Nasal cavity respiratory epithelium epithelial cell of viscerocranial mucosa (primary cell): Measurements from ENCODE around the gene ERCC3. TPM values are rescaled to one million over a fixed set of nuclear protein-coding genes. Genes with fewer than 3 reads are reported as not detected.

Experiments used
- total RNA-seq: library from RNA; depleted of rRNA; stranded (reverse); fragments of >200 nt; gene quantifications from 2 replicates; pipeline ENCODE4 v1.2.3, GENCODE V29; 2014

The ERCC3 gene
- total RNA-seq: 27.7 and 38.2 TPM in 2 replicates

GRCh38 chr2:127293748-127294562 lies at the start of gene ERCC3:
Gene ERCC3 (minus strand): TSS chr2:127294144. CDS start chr2:127294081, 63 bp downstream.

DNA sequence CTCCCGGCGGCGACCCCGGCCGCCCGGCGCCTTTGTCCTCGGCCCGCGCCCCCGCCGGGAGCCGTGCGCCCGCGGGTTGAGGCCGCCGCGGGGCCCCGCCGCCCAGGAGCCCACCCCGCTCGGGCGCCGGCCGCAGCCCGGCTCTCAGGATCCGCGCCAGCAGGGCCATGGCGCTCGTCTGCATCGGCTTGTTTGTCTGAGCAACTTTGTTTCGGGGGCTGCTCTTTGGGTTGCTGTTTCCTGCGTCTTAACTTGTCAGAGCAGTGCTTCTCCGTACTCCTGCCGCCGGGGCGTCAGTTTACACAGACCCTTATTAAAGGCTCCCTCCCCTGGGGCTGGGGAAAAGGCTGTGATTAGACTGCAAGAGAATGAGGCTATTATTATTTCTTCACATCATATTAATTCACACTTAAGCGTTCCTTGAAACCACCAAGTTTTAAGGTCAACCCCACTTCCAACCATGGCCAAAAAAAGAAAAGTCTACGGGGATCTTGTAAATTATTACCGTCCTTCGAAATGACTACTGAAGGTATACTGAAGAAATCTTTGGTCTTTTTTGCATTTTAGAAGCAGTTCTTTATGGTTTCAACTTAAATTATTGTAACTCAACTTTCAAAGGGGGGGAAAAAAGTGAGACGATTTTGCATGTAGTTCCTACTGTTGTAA lies 73.7 kb downstream of the ERCC3 start, which contains the start of gene CYP27C1:
Gene CYP27C1 (minus strand): TSS at position 198 of the 666 bp plus-strand sequence. CDS start 29 bp downstream, at position 169.

Other genes with a start within 250 kb of the ERCC3 start
- 9.6 and 20.8 TPM in 2 replicates for gene BIN1, start 187.0 kb downstream of the ERCC3 start, total RNA-seq
- 0.34 and 0.36 TPM in 2 replicates for gene CYP27C1, start 73.8 kb downstream of the ERCC3 start, total RNA-seq
- 39.0 and 74.7 TPM in 2 replicates for gene MAP3K2, start 93.8 kb upstream of the ERCC3 start, total RNA-seq
- 0.64 TPM in 1 of 2 replicates, not detected in the other for gene PROC, start 124.3 kb upstream of the ERCC3 start, total RNA-seq
- gene IWS1, start 232.3 kb upstream of the ERCC3 start, total RNA-seq: 47.5 and 67.7 TPM in 2 replicates
- gene MYO7B, start 241.5 kb upstream of the ERCC3 start, total RNA-seq: not detected in 2 replicates